A673 (cell line): ENCODE data around the gene HSH2D.

Experiments
- EZH2 ChIP-seq: fragments of 200-600 bp; sonication (generic); IDR thresholded peaks from 2 replicates; pipeline ENCODE4 v1.6.1; 2017; ENCODE audit warnings: borderline replicate concordance, low read depth, mild to moderate bottlenecking, mixed read lengths, antibody characterized with exemption, low read length; ENCODE audit not compliant: poor library complexity, severe bottlenecking
- TF ChIP-seq, protein P1 (sequence below): fragments of 300-800, 200-600 bp; sonication (generic); conservative IDR thresholded peaks from 2 replicates; pipeline ENCODE4 v1.5.1; 2017; ENCODE audit warnings: low read depth, mild to moderate bottlenecking, antibody characterized with exemption, low read length, moderate library complexity, mixed read lengths

DNA sequence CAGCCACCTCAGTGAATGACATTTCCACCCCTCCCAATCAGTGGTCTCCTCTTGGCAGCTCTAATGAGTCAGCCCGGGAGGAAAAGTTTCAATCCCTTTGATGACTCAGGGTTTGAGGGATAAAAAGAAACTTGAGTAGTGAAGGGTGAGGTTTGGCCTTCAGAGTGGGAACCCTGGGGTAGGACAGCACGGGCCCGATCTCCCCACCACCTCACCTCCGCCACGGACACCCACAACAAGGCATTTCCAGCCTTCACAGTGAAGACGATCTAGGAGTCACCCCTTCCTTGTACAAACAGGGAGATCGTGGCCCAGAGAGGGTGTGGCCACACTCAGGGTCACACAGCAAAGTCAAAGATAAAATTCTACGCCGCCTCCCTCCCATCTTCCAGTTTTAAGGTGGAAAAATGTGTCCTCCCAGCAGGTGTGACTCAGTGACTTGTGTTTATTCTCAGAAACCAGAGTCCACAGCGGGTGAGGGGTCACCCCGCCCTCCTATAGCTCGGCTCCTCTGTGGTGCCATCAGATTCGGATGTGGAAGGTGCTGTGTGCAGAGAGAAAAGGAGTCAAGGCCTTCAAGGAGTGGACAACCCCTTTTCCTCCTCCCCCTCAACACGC, 17.6 kb downstream of the HSH2D start:
- TF ChIP-seq, protein P1, sequence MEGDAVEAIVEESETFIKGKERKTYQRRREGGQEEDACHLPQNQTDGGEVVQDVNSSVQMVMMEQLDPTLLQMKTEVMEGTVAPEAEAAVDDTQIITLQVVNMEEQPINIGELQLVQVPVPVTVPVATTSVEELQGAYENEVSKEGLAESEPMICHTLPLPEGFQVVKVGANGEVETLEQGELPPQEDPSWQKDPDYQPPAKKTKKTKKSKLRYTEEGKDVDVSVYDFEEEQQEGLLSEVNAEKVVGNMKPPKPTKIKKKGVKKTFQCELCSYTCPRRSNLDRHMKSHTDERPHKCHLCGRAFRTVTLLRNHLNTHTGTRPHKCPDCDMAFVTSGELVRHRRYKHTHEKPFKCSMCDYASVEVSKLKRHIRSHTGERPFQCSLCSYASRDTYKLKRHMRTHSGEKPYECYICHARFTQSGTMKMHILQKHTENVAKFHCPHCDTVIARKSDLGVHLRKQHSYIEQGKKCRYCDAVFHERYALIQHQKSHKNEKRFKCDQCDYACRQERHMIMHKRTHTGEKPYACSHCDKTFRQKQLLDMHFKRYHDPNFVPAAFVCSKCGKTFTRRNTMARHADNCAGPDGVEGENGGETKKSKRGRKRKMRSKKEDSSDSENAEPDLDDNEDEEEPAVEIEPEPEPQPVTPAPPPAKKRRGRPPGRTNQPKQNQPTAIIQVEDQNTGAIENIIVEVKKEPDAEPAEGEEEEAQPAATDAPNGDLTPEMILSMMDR = no peak
- no peak for TF ChIP-seq EZH2
